ENCODE measurements around the gene CAST.

The CAST gene

GRCh38 chr5:96691503-96692303 is 29.5 kb downstream of the CAST start:
- no peak for DNase-seq (ENCODE audit: low read depth, low spot score)
- Histone ChIP-seq H3K9me3 (ENCODE audit: control insufficient read depth, insufficient read depth, low read length) (no peaks in the 10 kb centered on the region), H3K36me3 (ENCODE audit: control insufficient read depth, insufficient read depth, low read length) (no peaks in the 10 kb centered on the region), H3K27me3 (ENCODE audit: control insufficient read depth, insufficient read depth, low read length) (no peaks in the 10 kb centered on the region), H3K4me1 (ENCODE audit: control insufficient read depth, insufficient read depth, low read length) (no peaks in the 10 kb centered on the region), H3K4me3 (ENCODE audit: low read length) (no peak overlapping the region), H3K27ac (ENCODE audit: low read length) (no peak overlapping the region)
- no CpG with 5 or more reads among the region's 2 CpGs for WGBS (ENCODE audit: insufficient coverage, insufficient read length)

GRCh38 chr5:96692441-96692840 is 30.3 kb downstream of the CAST start:
- H3K27me3 ChIP-seq (ENCODE audit: control insufficient read depth, insufficient read depth, low read length), result no peaks in the 10 kb centered on the region
- no peaks in the 10 kb centered on the region for H3K36me3 ChIP-seq (ENCODE audit: control insufficient read depth, insufficient read depth, low read length)
- H3K4me1 ChIP-seq (ENCODE audit: control insufficient read depth, insufficient read depth, low read length), result no peaks in the 10 kb centered on the region
- H3K9me3 ChIP-seq (ENCODE audit: control insufficient read depth, insufficient read depth, low read length), result no peaks in the 10 kb centered on the region
- no peak overlapping the region for H3K4me3 ChIP-seq (ENCODE audit: low read length)
- H3K27ac ChIP-seq (ENCODE audit: low read length), result no peak overlapping the region
- no CpG with 5 or more reads among the region's 2 CpGs for WGBS (ENCODE audit: insufficient coverage, insufficient read length)
- DNase-seq (ENCODE audit: low read depth, low spot score), result no peak

GRCh38 chr5:96699186-96699820 is 37.1 kb downstream of the CAST start:
- H3K4me3 ChIP-seq (ENCODE audit: low read length), result no peak overlapping the region
- no peak for DNase-seq (ENCODE audit: low read depth, low spot score)
- no peaks in the 10 kb centered on the region for H3K36me3 ChIP-seq (ENCODE audit: control insufficient read depth, insufficient read depth, low read length)
- no peaks in the 10 kb centered on the region for H3K9me3 ChIP-seq (ENCODE audit: control insufficient read depth, insufficient read depth, low read length)
- no CpG with 5 or more reads among the region's 3 CpGs for WGBS (ENCODE audit: insufficient coverage, insufficient read length)
- H3K27me3 ChIP-seq (ENCODE audit: control insufficient read depth, insufficient read depth, low read length), result no peaks in the 10 kb centered on the region
- no peaks in the 10 kb centered on the region for H3K4me1 ChIP-seq (ENCODE audit: control insufficient read depth, insufficient read depth, low read length)
- H3K27ac ChIP-seq (ENCODE audit: low read length), result no peak overlapping the region

- H3K4me1 ChIP-seq (ENCODE audit: control insufficient read depth, insufficient read depth, low read length), result no peaks in the 10 kb centered on the region
- no peaks in the 10 kb centered on the region for H3K27me3 ChIP-seq (ENCODE audit: control insufficient read depth, insufficient read depth, low read length)
- H3K9me3 ChIP-seq (ENCODE audit: control insufficient read depth, insufficient read depth, low read length), result no peaks in the 10 kb centered on the region
- peak; percentile 41 for DNase-seq (ENCODE audit: low read depth, low spot score)
- H3K36me3 ChIP-seq (ENCODE audit: control insufficient read depth, insufficient read depth, low read length), result no peaks in the 10 kb centered on the region
- no peak overlapping the region for H3K27ac ChIP-seq (ENCODE audit: low read length)
- H3K4me3 ChIP-seq (ENCODE audit: low read length), result peak overlapping the region; percentile 49; the same call in 1 of the 2 replicates
- WGBS (ENCODE audit: insufficient coverage, insufficient read length), result no CpG with 5 or more reads among the region's 70 CpGs
Measured at GRCh38 chr5:96702503-96703383, 40.6 kb downstream of the CAST start.

GRCh38 chr5:96703384-96703920 is 41.3 kb downstream of the CAST start:
- no CpG with 5 or more reads among the region's 7 CpGs for WGBS (ENCODE audit: insufficient coverage, insufficient read length)
- Histone ChIP-seq H3K27me3 (ENCODE audit: control insufficient read depth, insufficient read depth, low read length) (no peaks in the 10 kb centered on the region), H3K4me3 (ENCODE audit: low read length) (peak overlapping the region; percentile 49; the same call in 1 of the 2 replicates), H3K9me3 (ENCODE audit: control insufficient read depth, insufficient read depth, low read length) (no peaks in the 10 kb centered on the region), H3K4me1 (ENCODE audit: control insufficient read depth, insufficient read depth, low read length) (no peaks in the 10 kb centered on the region), H3K36me3 (ENCODE audit: control insufficient read depth, insufficient read depth, low read length) (no peaks in the 10 kb centered on the region), H3K27ac (ENCODE audit: low read length) (no peak overlapping the region)
- DNase-seq (ENCODE audit: low read depth, low spot score), result no peak

GRCh38 chr5:96703995-96704394 is 41.8 kb downstream of the CAST start:
- no CpG with 5 or more reads among the region's 4 CpGs for WGBS (ENCODE audit: insufficient coverage, insufficient read length)
- no peak for DNase-seq (ENCODE audit: low read depth, low spot score)
- Histone ChIP-seq H3K36me3 (ENCODE audit: control insufficient read depth, insufficient read depth, low read length) (no peaks in the 10 kb centered on the region), H3K27me3 (ENCODE audit: control insufficient read depth, insufficient read depth, low read length) (no peaks in the 10 kb centered on the region), H3K27ac (ENCODE audit: low read length) (no peak overlapping the region), H3K9me3 (ENCODE audit: control insufficient read depth, insufficient read depth, low read length) (no peaks in the 10 kb centered on the region), H3K4me1 (ENCODE audit: control insufficient read depth, insufficient read depth, low read length) (no peaks in the 10 kb centered on the region), H3K4me3 (ENCODE audit: low read length) (no peak overlapping the region)

GRCh38 chr5:96706433-96707111 is 44.4 kb downstream of the CAST start:
- H3K4me1 ChIP-seq (ENCODE audit: control insufficient read depth, insufficient read depth, low read length), result no peaks in the 10 kb centered on the region
- no peak for DNase-seq (ENCODE audit: low read depth, low spot score)
- no CpG with 5 or more reads among the region's 5 CpGs for WGBS (ENCODE audit: insufficient coverage, insufficient read length)

GRCh38 chr5:96708600-96708999 is 46.4 kb downstream of the CAST start:
- DNase-seq (ENCODE audit: low read depth, low spot score), result no peak
- no peak overlapping the region for H3K27ac ChIP-seq (ENCODE audit: low read length)
- H3K27me3 ChIP-seq (ENCODE audit: control insufficient read depth, insufficient read depth, low read length), result no peaks in the 10 kb centered on the region
- no peaks in the 10 kb centered on the region for H3K4me1 ChIP-seq (ENCODE audit: control insufficient read depth, insufficient read depth, low read length)
- no peak overlapping the region for H3K4me3 ChIP-seq (ENCODE audit: low read length)
- H3K36me3 ChIP-seq (ENCODE audit: control insufficient read depth, insufficient read depth, low read length), result no peaks in the 10 kb centered on the region
- no peaks in the 10 kb centered on the region for H3K9me3 ChIP-seq (ENCODE audit: control insufficient read depth, insufficient read depth, low read length)
- no CpG with 5 or more reads among the region's 4 CpGs for WGBS (ENCODE audit: insufficient coverage, insufficient read length)

More at GRCh38 chr5:96706433-96707111, 44.4 kb downstream of the CAST start:
- H3K27me3 ChIP-seq (ENCODE audit: control insufficient read depth, insufficient read depth, low read length), result no peaks in the 10 kb centered on the region
- H3K27ac ChIP-seq (ENCODE audit: low read length), result no peak overlapping the region
- H3K36me3 ChIP-seq (ENCODE audit: control insufficient read depth, insufficient read depth, low read length), result no peaks in the 10 kb centered on the region
- no peak overlapping the region for H3K4me3 ChIP-seq (ENCODE audit: low read length)
- no peaks in the 10 kb centered on the region for H3K9me3 ChIP-seq (ENCODE audit: control insufficient read depth, insufficient read depth, low read length)

GRCh38 chr5:96709152-96709821 is 47.1 kb downstream of the CAST start:
- Histone ChIP-seq H3K4me3 (ENCODE audit: low read length) (no peak overlapping the region), H3K9me3 (ENCODE audit: control insufficient read depth, insufficient read depth, low read length) (no peaks in the 10 kb centered on the region), H3K36me3 (ENCODE audit: control insufficient read depth, insufficient read depth, low read length) (no peaks in the 10 kb centered on the region), H3K4me1 (ENCODE audit: control insufficient read depth, insufficient read depth, low read length) (no peaks in the 10 kb centered on the region), H3K27me3 (ENCODE audit: control insufficient read depth, insufficient read depth, low read length) (no peaks in the 10 kb centered on the region), H3K27ac (ENCODE audit: low read length) (no peak overlapping the region)
- DNase-seq (ENCODE audit: low read depth, low spot score), result no peak
- WGBS (ENCODE audit: insufficient coverage, insufficient read length), result no CpG with 5 or more reads among the region's 3 CpGs

Data from iPS DF 6.9 (cell line).